GM18508 (cell line): Measurements from ENCODE around the gene EGFL7.

ENCODE experiments used
- ATAC-seq: cut with Tn5 transposase; IDR thresholded peaks from one replicate; pipeline ENCODE4 v1.9.1; 2021; ENCODE audit warnings: moderate number of reproducible peaks; ENCODE audit not compliant: insufficient read depth, unreplicated experiment

EGFL7 gene

GRCh38 chr9:136643596-136644342 is 18.9 kb upstream of the EGFL7 start:
- no peak for ATAC-seq

GRCh38 chr9:136644343-136644592 is 18.4 kb upstream of the EGFL7 start:
- ATAC-seq, result no peak

GRCh38 chr9:136644593-136645351 is 17.9 kb upstream of the EGFL7 start:
- ATAC-seq, result no peak

- ATAC-seq, result no peak
These were observed 17.3 kb upstream of the EGFL7 start for GRCh38 chr9:136645352-136645902.

GRCh38 chr9:136645903-136646754 is 16.6 kb upstream of the EGFL7 start:
- no peak for ATAC-seq

GRCh38 chr9:136646827-136647711 is 15.6 kb upstream of the EGFL7 start:
- no peak for ATAC-seq

- no peak for ATAC-seq
These were observed 14.0 kb upstream of the EGFL7 start for GRCh38 chr9:136648751-136649150.

GRCh38 chr9:136650021-136650420 is 12.7 kb upstream of the EGFL7 start:
- no peak for ATAC-seq

- ATAC-seq, result no peak
These were observed 12.1 kb upstream of the EGFL7 start for GRCh38 chr9:136650648-136651047.

GRCh38 chr9:136651860-136652259 is 10.9 kb upstream of the EGFL7 start:
- no peak for ATAC-seq

GRCh38 chr9:136653323-136654079 is 9.2 kb upstream of the EGFL7 start:
- ATAC-seq, result no peak

GRCh38 chr9:136654820-136655535 is 7.7 kb upstream of the EGFL7 start:
- no peak for ATAC-seq

GRCh38 chr9:136655536-136656182 is 7.1 kb upstream of the EGFL7 start:
- ATAC-seq, result no peak

GRCh38 chr9:136656183-136656738 is 6.5 kb upstream of the EGFL7 start:
- ATAC-seq, result no peak

GRCh38 chr9:136656795-136657611 is 5.7 kb upstream of the EGFL7 start:
- no peak for ATAC-seq

GRCh38 chr9:136657974-136658848 is 4.5 kb upstream of the EGFL7 start:
- no peak for ATAC-seq
